GM23338 (cell line): ENCODE data around the gene CPSF6. TPM values are rescaled to one million over a fixed set of nuclear protein-coding genes. Genes with fewer than 3 reads are reported as not detected.

Experiments used
- ATAC-seq: fragments of 200-7000 bp; cut with Tn5 transposase; 3 replicates; pipeline ENCODE4 v1.9.1; 2020
- DNase-seq: peaks from one replicate; pipeline ENCODE4 v3.0.0-alpha.2; 2015; ENCODE audit warnings: low spot score
- H2AFZ ChIP-seq: fragments of 200-600 bp; sonication (generic); 2 replicates; pipeline ENCODE4 v1.8.0; 2016; ENCODE audit warnings: antibody characterized with exemption, mild to moderate bottlenecking, moderate library complexity
- H3F3A ChIP-seq: fragments of 200-600 bp; sonication (generic); replicated peaks from 2 replicates; pipeline ENCODE4 v1.8.0; 2017; ENCODE audit warnings: antibody characterized with exemption, mixed run types, low read depth
- H3K27ac ChIP-seq: fragments of 200-600 bp; sonication (generic); 2 replicates; pipeline ENCODE4 v1.6.1; 2016; ENCODE audit warnings: low read depth
- H3K27me3 ChIP-seq: fragments of 200-600 bp; sonication (generic); 2 replicates; pipeline ENCODE4 v1.8.0; 2016; ENCODE audit warnings: mild to moderate bottlenecking, mixed run types, moderate library complexity; ENCODE audit not compliant: insufficient read depth
- H3K36me3 ChIP-seq: fragments of 200-600 bp; sonication (generic); 2 replicates; pipeline ENCODE4 v1.8.0; 2016; ENCODE audit warnings: mild to moderate bottlenecking; ENCODE audit not compliant: insufficient read depth
- H3K4me1 ChIP-seq: fragments of 200-600 bp; sonication (generic); 2 replicates; pipeline ENCODE4 v1.8.0; 2016; ENCODE audit warnings: mild to moderate bottlenecking, moderate library complexity; ENCODE audit not compliant: insufficient read depth
- H3K4me2 ChIP-seq: fragments of 200-600 bp; sonication (generic); 2 replicates; pipeline ENCODE4 v1.7.1; 2017; ENCODE audit warnings: mixed run types
- H3K4me3 ChIP-seq: fragments of 200-600 bp; sonication (generic); 2 replicates; pipeline ENCODE4 v1.6.1; 2016; ENCODE audit warnings: mixed run types
- H3K79me2 ChIP-seq: fragments of 200-600 bp; sonication (generic); replicated peaks from 2 replicates; pipeline ENCODE4 v1.8.0; 2017; ENCODE audit warnings: mild to moderate bottlenecking; ENCODE audit not compliant: insufficient read depth
- H3K9me2 ChIP-seq: fragments of 200-600 bp; sonication (generic); 2 replicates; pipeline ENCODE4 v1.8.0; 2017; ENCODE audit not compliant: insufficient read depth
- H4K20me1 ChIP-seq: fragments of 200-600 bp; sonication (generic); replicated peaks from 2 replicates; pipeline ENCODE4 v1.8.0; 2017; ENCODE audit warnings: mild to moderate bottlenecking; ENCODE audit not compliant: insufficient read depth
- H3K27ac Mint-ChIP-seq: 2 replicates; pipeline ENCODE4 v1.8.0; 2020; ENCODE audit warnings: inconsistent platforms, mild to moderate bottlenecking, moderate library complexity, mixed read lengths
- H3K27me3 Mint-ChIP-seq: 3 replicates; pipeline ENCODE4 v1.8.0; 2022; ENCODE audit warnings: low read depth, mild to moderate bottlenecking, moderate library complexity, mixed read lengths, inconsistent platforms; ENCODE audit not compliant: insufficient read depth, poor library complexity
- H3K36me3 Mint-ChIP-seq: 3 replicates; pipeline ENCODE4 v1.8.0; 2021; ENCODE audit warnings: low read depth, mild to moderate bottlenecking, inconsistent platforms, moderate library complexity, mixed read lengths
- H3K4me1 Mint-ChIP-seq: 3 replicates; pipeline ENCODE4 v1.8.0; 2020; ENCODE audit warnings: mild to moderate bottlenecking, inconsistent platforms, mixed read lengths
- H3K4me3 Mint-ChIP-seq: 3 replicates; pipeline ENCODE4 v1.8.0; 2021; ENCODE audit warnings: moderate library complexity, mild to moderate bottlenecking, inconsistent platforms, mixed read lengths
- H3K9me3 Mint-ChIP-seq: 3 replicates; pipeline ENCODE4 v1.8.0; 2020; ENCODE audit warnings: moderate library complexity, mild to moderate bottlenecking, inconsistent platforms, mixed read lengths
- CREB1 ChIP-seq: fragments of 250-450 bp; sonication (Bioruptor Pico); IDR thresholded peaks from 2 replicates; pipeline ENCODE4 v1.5.0; 2020; ENCODE audit warnings: low read depth, mild to moderate bottlenecking, moderate library complexity
- CTCF ChIP-seq, 2 experiments: fragments of 200-600 bp in 1 of 2; sonication (generic) in 1 of 2; conservative IDR thresholded peaks; 2 replicates each; pipeline versions ENCODE4 v1.5.1 to v1.6.1; 2016 to 2017; ENCODE audit warnings: antibody characterized with exemption in 2 of 2, low read depth in 2 of 2, mild to moderate bottlenecking in 2 of 2, moderate library complexity in 1 of 2
- ETS1 ChIP-seq: IDR thresholded peaks from 2 replicates; pipeline ENCODE4 v1.6.1; 2016; ENCODE audit warnings: antibody characterized with exemption
- EZH2 ChIP-seq: fragments of 200-600 bp; sonication (generic); IDR thresholded peaks from one replicate; pipeline ENCODE4 v1.8.0; 2017; ENCODE audit warnings: antibody characterized with exemption, mild to moderate bottlenecking, low read depth; ENCODE audit not compliant: unreplicated experiment
- EZH2phosphoT487 ChIP-seq: fragments of 200-600 bp; sonication (generic); IDR thresholded peaks from one replicate; pipeline ENCODE4 v1.8.1; 2018; ENCODE audit warnings: antibody characterized with exemption; ENCODE audit not compliant: unreplicated experiment
- JUNB ChIP-seq: IDR thresholded peaks from one replicate; pipeline ENCODE4 v1.6.1; 2016; ENCODE audit warnings: antibody characterized with exemption; ENCODE audit not compliant: unreplicated experiment
- NANOG ChIP-seq: IDR thresholded peaks from 2 replicates; pipeline ENCODE4 v1.6.1; 2016; ENCODE audit warnings: antibody characterized with exemption, borderline replicate concordance
- POLR2AphosphoS5 ChIP-seq: IDR thresholded peaks from 2 replicates; pipeline ENCODE4 v1.6.1; 2016; ENCODE audit warnings: antibody characterized with exemption, low read depth
- REST ChIP-seq: IDR thresholded peaks from one replicate; pipeline ENCODE4 v1.6.1; 2018; ENCODE audit warnings: antibody characterized with exemption; ENCODE audit not compliant: unreplicated experiment
- STAT1 ChIP-seq: IDR thresholded peaks from one replicate; pipeline ENCODE4 v1.6.1; 2016; ENCODE audit warnings: antibody characterized with exemption; ENCODE audit not compliant: unreplicated experiment
- ZNF114 ChIP-seq: fragments of 250-450 bp; sonication (Bioruptor Pico); IDR thresholded peaks from 2 replicates; pipeline ENCODE4 v1.5.0; 2020; ENCODE audit warnings: mild to moderate bottlenecking, moderate library complexity
- ZNF331 ChIP-seq: fragments of 250-450 bp; sonication (Bioruptor Pico); IDR thresholded peaks from 2 replicates; pipeline ENCODE4 v1.5.0; 2020; ENCODE audit warnings: low read depth, mild to moderate bottlenecking, moderate library complexity
- polyA plus RNA-seq: library from polyadenylated mRNA; unstranded; fragments of >200 nt; fragmentation: Nextera tagmentation; extraction: Ambion mirVana; gene quantifications from 2 replicates; pipeline ENCODE4 v1.2.1, GENCODE V29; 2016
- total RNA-seq: library from RNA; depleted of rRNA; stranded (reverse); fragments of >200 nt; shearing (Covaris generic); gene quantifications from 2 replicates; pipeline ENCODE4 v1.2.3, GENCODE V29; 2014

Gene CPSF6
- total and polyA plus RNA-seq, 2 experiments from 2014 or later, result 80.7 to 136 TPM

GRCh38 chr12:69210661-69211060 lies 28.7 kb upstream of the CPSF6 start (continued):
- TF ChIP-seq ZNF331 (no peak), NANOG (no peak)

- no peak for ATAC-seq
- TF ChIP-seq JUNB (no peak), ETS1 (no peak)
Measured at GRCh38 chr12:69211160-69211559, 28.2 kb upstream of the CPSF6 start.

GRCh38 chr12:69214169-69214568 lies 25.2 kb upstream of the CPSF6 start:
- no peaks in the 10 kb centered on the region for H3K36me3 Mint-ChIP-seq
- Histone ChIP-seq H3K27ac (no peak overlapping the region), H3K4me2 (no peak overlapping the region), H4K20me1 (no peaks in the 10 kb centered on the region), H3K9me2 (no peaks in the 10 kb centered on the region; the same call in 1 of the 2 replicates), H3K27me3 (no peaks in the 10 kb centered on the region), H3K36me3 (no peaks in the 10 kb centered on the region), H3K79me2 (no peaks in the 10 kb centered on the region), H2AFZ (no peak overlapping the region), H3K4me3 (no peak overlapping the region), H3F3A (no peaks in the 10 kb centered on the region), H3K4me1 (no peaks in the 10 kb centered on the region)
- H3K27ac Mint-ChIP-seq, result no peak overlapping the region
- H3K4me1 Mint-ChIP-seq, result no peaks in the 10 kb centered on the region
- no peaks in the 10 kb centered on the region for H3K27me3 Mint-ChIP-seq
- ATAC-seq, result no peak
- H3K4me3 Mint-ChIP-seq, result no peak overlapping the region
- DNase-seq, result no peak
- H3K9me3 Mint-ChIP-seq, result no peaks in the 10 kb centered on the region
- TF ChIP-seq CTCF (conservative IDR thresholded peaks at IDR 0.05; ENCODE audit: low read depth in 2 of 2) (no peak), CREB1 (CRISPR knock-in tag) (no peak), STAT1 (no peak), EZH2 (no peak), JUNB (no peak), REST (no peak), ETS1 (no peak), EZH2phosphoT487 (no peak), NANOG (no peak), ZNF114 (no peak), POLR2AphosphoS5 (no peak)

More at GRCh38 chr12:69211160-69211559, 28.2 kb upstream of the CPSF6 start:
- H3F3A ChIP-seq, result no peaks in the 10 kb centered on the region
- H2AFZ ChIP-seq, result no peak overlapping the region
- Mint-ChIP-seq H3K4me1 (no peaks in the 10 kb centered on the region), H3K27ac (no peak overlapping the region), H3K36me3 (no peaks in the 10 kb centered on the region), H3K27me3 (no peaks in the 10 kb centered on the region), H3K4me3 (no peak overlapping the region), H3K9me3 (no peaks in the 10 kb centered on the region; the same call in 2 of the 3 replicates)
- no peak overlapping the region for H3K4me2 ChIP-seq
- H3K27ac ChIP-seq, result no peak overlapping the region
- no peak for DNase-seq
- no peaks in the 10 kb centered on the region for H3K4me1 ChIP-seq
- H3K27me3 ChIP-seq, result no peaks in the 10 kb centered on the region
- H3K79me2 ChIP-seq, result no peaks in the 10 kb centered on the region
- no peaks in the 10 kb centered on the region; the same call in 1 of the 2 replicates for H3K9me2 ChIP-seq
- no peak overlapping the region for H3K4me3 ChIP-seq
- no peaks in the 10 kb centered on the region for H3K36me3 ChIP-seq
- H4K20me1 ChIP-seq, result no peaks in the 10 kb centered on the region
